PC-3 (cell line): ENCODE data around the gene GATAD2B.
"Not testable (repeated sequence)": the region's sequence is repeated elsewhere in the genome, so short reads cannot be mapped to it uniquely, and the experiment has no call there.

Experiments
- EZH2 ChIP-seq: fragments of 300-600 bp; sonication (generic); IDR thresholded peaks from one replicate; pipeline ENCODE4 v1.6.1; 2017; ENCODE audit warnings: antibody characterized with exemption, mild to moderate bottlenecking, low read length; ENCODE audit not compliant: unreplicated experiment
- TF ChIP-seq, protein P1 (sequence below): fragments of 300-600 bp; sonication (generic); conservative IDR thresholded peaks from 2 replicates; pipeline ENCODE4 v1.5.1; 2017; ENCODE audit warnings: antibody characterized with exemption, low read depth, mild to moderate bottlenecking, low read length

DNA sequence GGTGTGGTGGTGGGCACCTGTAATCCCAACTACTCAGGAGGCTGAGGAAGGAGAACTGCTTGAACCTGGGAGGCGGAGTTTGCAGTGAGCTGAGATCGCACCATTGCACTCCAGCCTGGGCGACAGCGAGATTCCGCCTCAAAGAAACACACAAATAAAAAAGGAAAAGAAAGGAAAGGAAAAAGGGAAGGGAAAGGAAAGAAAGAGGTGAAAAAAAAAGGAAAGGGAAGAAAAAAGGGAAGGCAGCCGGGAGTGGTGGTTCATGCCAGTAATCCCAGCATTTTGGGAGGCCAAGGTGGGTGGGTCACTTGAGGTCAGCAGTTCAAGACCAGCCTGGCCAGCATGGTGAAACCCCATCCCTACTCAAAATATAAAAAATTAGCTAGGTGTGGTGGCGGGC is 31.7 kb downstream of the GATAD2B start:
- TF ChIP-seq EZH2, result not testable (repeated sequence)
- TF ChIP-seq, protein P1, sequence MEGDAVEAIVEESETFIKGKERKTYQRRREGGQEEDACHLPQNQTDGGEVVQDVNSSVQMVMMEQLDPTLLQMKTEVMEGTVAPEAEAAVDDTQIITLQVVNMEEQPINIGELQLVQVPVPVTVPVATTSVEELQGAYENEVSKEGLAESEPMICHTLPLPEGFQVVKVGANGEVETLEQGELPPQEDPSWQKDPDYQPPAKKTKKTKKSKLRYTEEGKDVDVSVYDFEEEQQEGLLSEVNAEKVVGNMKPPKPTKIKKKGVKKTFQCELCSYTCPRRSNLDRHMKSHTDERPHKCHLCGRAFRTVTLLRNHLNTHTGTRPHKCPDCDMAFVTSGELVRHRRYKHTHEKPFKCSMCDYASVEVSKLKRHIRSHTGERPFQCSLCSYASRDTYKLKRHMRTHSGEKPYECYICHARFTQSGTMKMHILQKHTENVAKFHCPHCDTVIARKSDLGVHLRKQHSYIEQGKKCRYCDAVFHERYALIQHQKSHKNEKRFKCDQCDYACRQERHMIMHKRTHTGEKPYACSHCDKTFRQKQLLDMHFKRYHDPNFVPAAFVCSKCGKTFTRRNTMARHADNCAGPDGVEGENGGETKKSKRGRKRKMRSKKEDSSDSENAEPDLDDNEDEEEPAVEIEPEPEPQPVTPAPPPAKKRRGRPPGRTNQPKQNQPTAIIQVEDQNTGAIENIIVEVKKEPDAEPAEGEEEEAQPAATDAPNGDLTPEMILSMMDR, result not testable (repeated sequence)
